Measurements from ENCODE around the gene SCG5.
A peak's percentile ranks its signal among the peaks of the same experiment; 100 is the strongest.
"Not testable (repeated sequence)": the region's sequence is repeated elsewhere in the genome, so short reads cannot be mapped to it uniquely, and the experiment has no call there.

SCG5 gene

GRCh38 chr15:32641517-32642059 lies at the start of gene SCG5:
Gene SCG5 (plus strand): TSS chr15:32641710. CDS start chr15:32643593, 1,883 bp downstream.
- DNase-seq (ENCODE audit: low read depth in 1 of 2, low spot score in 1 of 2): no peak

- DNase-seq (ENCODE audit: low read depth in 1 of 2, low spot score in 1 of 2): not testable (repeated sequence)
Measured at GRCh38 chr15:32593151-32593550, 48.4 kb upstream of the SCG5 start, which contains the start of gene GOLGA8N. Gene GOLGA8N (plus strand): TSS chr15:32593456.

GRCh38 chr15:32609518-32609917 lies 32.0 kb upstream of the SCG5 start:
- not testable (repeated sequence) for DNase-seq (ENCODE audit: low read depth in 1 of 2, low spot score in 1 of 2)

GRCh38 chr15:32610719-32611118 lies 30.8 kb upstream of the SCG5 start:
- DNase-seq (ENCODE audit: low read depth in 1 of 2, low spot score in 1 of 2): not testable (repeated sequence)

GRCh38 chr15:32614712-32615050 lies 26.8 kb upstream of the SCG5 start:
- not testable (repeated sequence) for DNase-seq (ENCODE audit: low read depth in 1 of 2, low spot score in 1 of 2)

- DNase-seq (ENCODE audit: low read depth in 1 of 2, low spot score in 1 of 2): peak; percentile 51 to 67
Measured at GRCh38 chr15:32615051-32615870, 26.2 kb upstream of the SCG5 start, which contains the start of gene ARHGAP11A. Gene ARHGAP11A (plus strand): TSS chr15:32615504. CDS start chr15:32616212, 708 bp downstream.

GRCh38 chr15:32615871-32616426 lies 25.6 kb upstream of the SCG5 start:
- DNase-seq (ENCODE audit: low read depth in 1 of 2, low spot score in 1 of 2): not testable (repeated sequence)

- DNase-seq (ENCODE audit: low read depth in 1 of 2, low spot score in 1 of 2): no peak
Measured at GRCh38 chr15:32636410-32636809, 5.1 kb upstream of the SCG5 start.

GRCh38 chr15:32636908-32637567 lies 4.5 kb upstream of the SCG5 start:
- no peak for DNase-seq (ENCODE audit: low read depth in 1 of 2, low spot score in 1 of 2)

GRCh38 chr15:32637704-32638103 lies 3.8 kb upstream of the SCG5 start:
- DNase-seq (ENCODE audit: low read depth in 1 of 2, low spot score in 1 of 2): no peak

GRCh38 chr15:32642667-32643435 lies 1.3 kb downstream of the SCG5 start:
- no peak for DNase-seq (ENCODE audit: low read depth in 1 of 2, low spot score in 1 of 2)

- no peak for DNase-seq (ENCODE audit: low read depth in 1 of 2, low spot score in 1 of 2)
Measured at GRCh38 chr15:32643907-32644445, 2.5 kb downstream of the SCG5 start.

- DNase-seq (ENCODE audit: low read depth in 1 of 2, low spot score in 1 of 2): no peak
Measured at GRCh38 chr15:32646291-32646690, 4.8 kb downstream of the SCG5 start.

- no peak for DNase-seq (ENCODE audit: low read depth in 1 of 2, low spot score in 1 of 2)
Measured at GRCh38 chr15:32649342-32649741, 7.8 kb downstream of the SCG5 start.

GRCh38 chr15:32651229-32651837 lies 9.8 kb downstream of the SCG5 start:
- no peak for DNase-seq (ENCODE audit: low read depth in 1 of 2, low spot score in 1 of 2)

- no peak for DNase-seq (ENCODE audit: low read depth in 1 of 2, low spot score in 1 of 2)
Measured at GRCh38 chr15:32652178-32652577, 10.7 kb downstream of the SCG5 start.

GRCh38 chr15:32656091-32656490 lies 14.6 kb downstream of the SCG5 start:
- DNase-seq (ENCODE audit: low read depth in 1 of 2, low spot score in 1 of 2): no peak

GRCh38 chr15:32656496-32656895 lies 15.0 kb downstream of the SCG5 start:
- no peak for DNase-seq (ENCODE audit: low read depth in 1 of 2, low spot score in 1 of 2)

GRCh38 chr15:32657198-32657883 lies 15.8 kb downstream of the SCG5 start:
- DNase-seq (ENCODE audit: low read depth in 1 of 2, low spot score in 1 of 2): no peak

- DNase-seq (ENCODE audit: low read depth in 1 of 2, low spot score in 1 of 2): no peak
Measured at GRCh38 chr15:32657941-32658340, 16.4 kb downstream of the SCG5 start.
